Stimulated activated CD4-positive, alpha-beta T cell treated with anti-CD3 and anti-CD28 coated beads, TNF-alpha, amount 100 ng/mL, for 4 hours (primary cell): Measurements from ENCODE around the gene IRF8.

Experiments used
- DNase-seq, 3 experiments: peaks; one replicate each; pipeline ENCODE4 v3.0.0-alpha.2; 2020; ENCODE audit warnings: low read depth in 3 of 3

The IRF8 gene

DNA sequence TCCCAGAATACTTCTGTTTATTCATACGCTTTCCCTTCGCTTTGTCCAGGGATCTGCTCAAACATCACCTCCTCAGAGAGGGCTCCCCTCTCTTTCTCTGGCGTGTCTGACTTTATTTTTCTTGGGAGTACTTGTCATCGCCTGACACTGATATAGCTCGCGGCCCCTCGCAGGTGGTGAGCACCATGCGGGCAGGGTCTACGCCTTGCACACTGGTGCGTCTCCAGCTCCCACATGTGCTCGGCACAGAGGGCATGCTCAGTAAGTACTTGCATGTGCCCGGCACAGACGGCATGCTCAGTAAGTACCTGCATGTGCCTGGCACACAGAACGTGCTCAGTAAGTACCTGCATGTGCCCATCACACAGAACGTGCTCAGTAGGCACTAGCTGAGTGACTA is 57.5 kb downstream of the IRF8 start:
- no peak for DNase-seq

DNA sequence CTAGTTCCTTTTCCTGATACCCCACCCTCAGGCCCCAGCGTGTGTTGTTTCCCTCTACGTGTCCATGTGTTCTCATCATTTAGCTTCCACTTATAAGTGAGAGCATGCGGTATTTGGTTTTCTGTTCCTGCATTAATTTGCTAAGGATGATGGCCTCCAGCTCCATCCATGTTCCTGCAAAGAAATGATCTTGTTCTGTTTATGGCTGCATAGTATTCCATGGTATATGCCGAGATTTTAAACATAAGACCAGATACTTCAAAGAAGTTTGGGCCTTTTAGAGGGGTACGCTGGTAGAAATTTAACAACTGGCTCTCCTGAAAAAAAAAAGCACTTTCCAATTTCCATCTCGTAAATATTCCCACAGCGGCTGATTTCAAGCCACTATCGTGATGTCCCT is 59.8 kb downstream of the IRF8 start:
- no peak for DNase-seq

DNA sequence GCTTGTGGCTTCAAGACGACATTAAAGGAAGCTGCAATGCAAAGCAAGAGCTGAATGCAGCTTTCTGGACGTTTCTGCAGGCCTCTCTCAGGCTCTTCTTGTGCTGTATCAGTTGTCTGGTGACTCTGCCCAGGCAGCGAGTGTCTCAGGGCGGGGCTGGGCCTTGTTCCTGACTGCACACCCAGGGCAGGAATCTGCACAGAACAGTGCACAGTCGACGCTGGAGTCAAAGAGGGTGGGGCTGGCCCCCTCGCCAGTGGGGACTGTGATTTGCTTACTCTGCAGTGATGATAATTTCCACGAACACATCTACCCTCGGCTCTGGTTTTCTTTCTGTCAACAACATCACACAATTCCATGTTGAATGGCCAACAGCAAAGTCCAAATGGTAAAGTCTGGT is 60.7 kb downstream of the IRF8 start:
- DNase-seq = no peak

DNA sequence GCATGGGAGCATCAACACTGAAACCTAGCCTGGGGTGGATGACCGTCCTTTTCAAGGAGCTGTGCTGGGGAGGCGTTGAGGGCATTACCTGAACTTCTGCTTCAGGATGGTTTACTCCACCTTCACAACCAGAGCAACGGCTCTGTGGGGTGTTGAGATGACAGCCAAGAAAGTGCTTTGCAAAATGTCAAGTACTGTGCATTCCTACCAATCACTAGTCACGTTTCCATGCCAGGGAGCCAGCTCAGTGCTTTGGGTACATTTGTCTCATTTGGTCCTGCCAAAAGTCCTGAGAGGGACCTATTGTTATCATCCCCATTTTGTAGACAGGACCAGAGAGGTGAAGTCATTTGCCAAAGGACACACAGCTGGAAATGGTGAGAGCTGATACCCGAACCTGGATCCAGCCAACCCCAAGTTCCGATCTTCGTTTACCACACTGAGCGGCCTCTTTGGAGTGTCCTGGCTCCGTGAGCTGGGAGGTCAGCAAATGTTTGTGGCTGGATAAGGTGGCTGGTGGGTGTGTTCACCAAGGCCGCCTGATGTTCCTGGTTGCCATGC is 61.6 kb downstream of the IRF8 start:
- no peak for DNase-seq

DNA sequence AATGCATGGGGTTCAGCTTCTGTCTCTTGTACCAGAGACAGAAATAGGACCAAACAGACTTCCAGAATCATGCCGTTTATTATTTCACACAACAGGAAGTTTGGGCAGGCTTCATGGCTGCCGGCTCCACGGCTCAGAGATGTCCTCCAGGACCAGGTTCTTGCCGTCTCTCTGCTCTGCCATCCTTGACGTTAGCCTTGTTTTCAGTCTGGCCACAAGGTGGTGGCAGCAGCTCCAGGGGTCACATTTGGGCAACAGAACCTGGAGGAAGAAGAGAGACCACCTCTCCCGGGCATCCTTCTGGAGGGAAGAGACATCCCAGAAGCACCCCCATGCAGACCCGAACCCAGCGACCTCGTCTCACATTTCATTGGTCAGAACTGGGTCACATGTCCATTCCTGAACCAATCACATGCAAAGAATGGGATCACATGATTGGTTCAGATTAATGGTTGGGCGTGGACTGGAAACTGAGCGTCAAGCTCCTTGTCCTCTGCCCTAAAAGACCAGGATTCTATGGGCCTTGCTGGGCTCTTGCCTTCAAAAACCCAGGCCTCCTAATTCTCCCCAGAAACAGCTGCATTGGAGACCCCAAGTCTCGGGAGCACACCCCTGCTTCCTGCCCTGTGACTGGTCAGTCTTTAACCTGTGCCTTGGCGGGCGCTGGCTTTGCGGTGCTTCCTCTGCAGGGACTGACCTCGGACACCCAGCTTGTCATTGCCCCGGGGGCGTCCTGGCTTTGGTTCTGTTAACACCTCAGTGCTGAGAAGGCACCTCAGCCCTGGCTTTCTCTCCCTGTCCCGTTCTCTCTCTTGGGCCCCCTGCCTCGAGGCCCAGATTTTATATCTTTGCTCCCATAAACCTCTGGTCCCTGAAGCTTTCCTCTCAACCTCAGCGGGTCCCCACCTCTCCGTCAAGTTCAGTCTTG is 63.3 kb downstream of the IRF8 start:
- DNase-seq = no peak

DNA sequence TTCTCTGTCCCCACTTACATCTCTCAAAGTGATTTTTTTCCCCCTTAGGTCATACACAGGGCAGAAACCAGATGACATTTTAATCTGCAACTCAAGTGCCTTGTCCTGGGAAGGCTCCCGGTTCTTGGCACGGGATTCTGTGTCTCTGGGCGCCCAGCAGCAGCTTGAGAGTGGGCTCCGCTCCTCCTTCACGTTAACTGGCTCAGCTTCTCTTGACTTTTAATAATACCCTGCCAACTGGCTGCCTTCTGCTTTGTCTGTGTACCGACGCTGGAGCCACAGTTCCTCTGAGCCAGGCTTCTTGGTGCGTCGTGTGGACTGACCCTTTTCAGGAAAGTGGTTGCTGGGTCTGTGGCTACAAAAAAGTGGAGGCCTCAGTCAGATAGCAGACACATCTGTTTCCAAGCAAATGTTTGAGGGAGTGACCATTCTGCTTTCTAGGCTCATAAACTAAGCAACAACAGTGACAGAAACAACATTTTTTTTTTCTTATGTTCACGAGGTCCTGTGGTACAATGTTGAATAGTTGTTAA is 64.9 kb downstream of the IRF8 start:
- no peak for DNase-seq

DNA sequence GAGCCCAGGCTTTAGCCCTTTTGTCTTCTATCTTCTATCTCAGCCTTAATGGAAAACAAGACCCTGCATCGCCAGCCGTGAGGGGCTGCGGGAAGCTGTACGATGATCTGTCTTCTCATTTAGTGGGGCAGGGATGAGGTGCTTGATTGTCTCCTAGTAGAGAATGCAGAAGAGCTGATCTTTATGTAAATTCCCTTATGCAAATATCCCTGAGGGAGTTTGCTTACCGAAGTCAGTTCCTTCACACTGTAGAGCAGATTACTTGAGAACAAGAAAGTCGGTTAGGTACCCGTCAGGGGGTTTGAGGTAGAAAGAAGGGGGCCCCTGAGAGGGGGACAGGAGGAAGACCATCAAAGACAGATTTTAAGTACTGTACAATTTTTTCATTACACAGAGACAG is 66.2 kb downstream of the IRF8 start:
- DNase-seq = no peak

DNA sequence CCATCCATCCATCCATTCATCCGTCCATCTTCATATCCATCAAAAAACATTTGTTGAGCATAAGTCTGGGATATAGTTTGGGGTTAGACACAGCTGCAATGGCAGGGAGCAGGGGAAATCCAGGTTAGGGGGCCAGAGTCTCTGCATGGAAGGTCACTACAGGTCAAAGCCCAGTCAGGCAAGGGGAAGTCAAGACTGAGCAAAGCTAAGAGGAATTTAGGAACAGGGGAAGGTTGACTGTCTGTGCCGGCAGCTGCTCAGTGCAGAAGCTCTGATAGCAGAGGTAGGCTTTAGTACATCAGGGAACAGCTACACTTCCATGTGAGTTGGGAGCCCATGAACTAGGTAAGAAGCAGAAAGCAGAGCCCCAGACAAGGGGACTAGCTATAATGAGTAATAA is 68.1 kb downstream of the IRF8 start:
- DNase-seq = no peak

DNA sequence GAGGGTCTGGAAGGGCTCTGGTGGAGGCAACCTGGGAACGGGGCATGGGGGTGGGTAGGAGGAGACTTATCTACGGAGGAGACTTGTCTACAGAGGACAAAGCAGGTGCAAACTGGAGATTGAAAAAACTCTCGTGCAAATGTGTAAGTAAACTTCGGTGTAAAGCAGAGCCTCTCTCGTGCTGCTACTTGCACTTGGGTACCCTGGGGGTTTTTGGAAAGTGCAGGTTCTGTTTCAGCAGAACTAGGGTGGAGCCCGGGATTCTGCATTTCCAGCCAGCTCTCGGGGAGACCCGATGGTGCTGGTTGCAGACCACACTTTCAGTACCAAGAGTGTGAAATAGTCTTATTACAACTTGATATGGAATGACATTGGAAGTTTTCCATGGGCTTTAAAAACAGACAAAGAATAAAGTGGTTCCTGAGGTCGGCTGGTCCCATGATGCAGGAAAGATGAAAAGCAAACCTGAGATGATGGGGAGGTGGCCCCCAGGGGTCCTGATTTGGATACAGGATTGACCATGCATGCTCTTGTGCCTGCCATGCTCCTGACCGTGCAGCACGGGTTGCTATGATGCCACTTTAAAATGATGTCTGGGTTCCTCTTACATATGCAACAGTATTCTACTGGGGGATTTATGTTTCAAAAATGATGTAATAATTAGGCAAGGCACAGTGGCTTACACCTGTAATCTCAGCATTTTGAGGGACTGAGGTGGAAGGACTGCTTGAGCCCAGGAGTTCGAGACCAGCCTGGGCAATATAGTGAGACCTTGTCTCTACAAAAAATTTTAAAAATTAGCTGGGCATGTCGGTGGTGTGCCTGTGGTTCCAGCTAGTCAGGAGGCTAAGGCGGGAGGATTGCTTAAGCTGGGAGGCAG is 69.3 kb downstream of the IRF8 start:
- DNase-seq = no peak

DNA sequence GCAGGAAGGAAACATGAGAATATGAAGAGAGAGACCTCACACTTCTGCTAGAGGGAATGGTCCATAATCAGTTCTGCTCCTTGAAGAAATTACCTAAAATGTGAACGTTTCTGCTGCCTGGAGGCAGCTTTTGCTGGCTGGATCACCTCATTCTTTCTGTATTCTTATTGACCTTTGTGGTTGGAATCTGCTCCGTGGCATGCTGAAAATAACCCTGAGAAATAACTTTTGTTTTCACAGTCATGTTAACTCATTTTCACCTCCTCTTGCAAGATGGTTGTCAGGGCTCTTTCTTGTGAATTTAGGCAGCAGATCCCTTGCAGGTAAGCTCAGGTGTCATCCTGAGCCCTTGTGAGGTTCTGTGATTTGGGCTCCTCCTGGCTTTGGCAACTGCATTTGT is 70.2 kb downstream of the IRF8 start:
- DNase-seq = no peak

DNA sequence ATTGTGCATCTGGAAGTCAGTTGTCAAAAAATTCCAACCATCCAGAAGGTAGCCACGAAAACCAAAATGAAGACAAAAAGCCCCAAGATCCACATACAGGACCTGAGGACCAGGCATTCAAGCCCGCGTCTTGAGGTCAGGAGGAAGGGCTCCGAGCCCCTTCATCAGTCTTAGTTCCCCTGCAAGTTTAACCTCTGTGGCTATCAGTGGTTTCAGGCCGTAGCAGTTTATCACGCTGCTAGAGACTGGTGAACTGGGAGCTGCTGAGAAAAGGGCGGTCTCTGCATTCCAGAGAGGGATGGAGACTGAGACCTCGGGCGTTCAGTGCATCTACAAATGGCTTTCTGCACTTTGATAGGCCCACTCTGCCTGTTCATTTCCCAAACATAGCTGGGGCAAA is 70.6 kb downstream of the IRF8 start:
- DNase-seq = no peak

DNA sequence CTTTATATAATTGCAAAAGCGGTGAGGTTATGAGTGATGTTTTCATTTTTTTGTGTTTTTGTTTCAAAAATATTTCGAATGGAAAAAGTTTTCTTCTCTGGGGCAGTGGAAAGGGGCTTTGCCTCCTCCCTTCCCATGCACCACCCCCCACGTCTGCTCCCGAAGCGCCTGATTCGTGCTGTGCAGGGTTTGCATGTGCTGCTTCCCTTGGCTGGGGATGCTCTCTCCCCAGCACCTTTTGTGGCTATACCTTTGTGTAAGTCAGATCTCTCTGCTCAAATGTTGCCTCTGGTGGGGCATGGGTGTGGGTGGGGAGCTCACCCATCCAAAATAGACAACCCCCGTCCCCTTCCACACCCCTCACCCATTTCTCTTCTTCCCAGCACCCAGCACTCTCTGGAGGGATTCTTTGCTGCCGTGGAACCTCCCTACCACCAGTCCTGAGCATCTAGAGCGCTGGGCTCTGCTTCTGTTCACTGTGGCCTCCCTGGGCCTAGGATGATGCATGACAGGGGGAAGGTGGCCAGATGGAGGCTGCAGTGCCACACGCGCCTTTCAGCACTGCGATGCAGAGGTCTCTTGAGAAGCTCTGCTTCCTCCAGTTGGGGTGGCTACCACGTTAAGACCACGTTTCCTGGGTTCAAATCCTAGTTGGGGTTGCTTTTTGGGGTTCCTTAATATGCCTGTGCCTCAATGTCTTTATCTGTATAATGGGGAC is 71.2 kb downstream of the IRF8 start:
- DNase-seq = no peak

DNA sequence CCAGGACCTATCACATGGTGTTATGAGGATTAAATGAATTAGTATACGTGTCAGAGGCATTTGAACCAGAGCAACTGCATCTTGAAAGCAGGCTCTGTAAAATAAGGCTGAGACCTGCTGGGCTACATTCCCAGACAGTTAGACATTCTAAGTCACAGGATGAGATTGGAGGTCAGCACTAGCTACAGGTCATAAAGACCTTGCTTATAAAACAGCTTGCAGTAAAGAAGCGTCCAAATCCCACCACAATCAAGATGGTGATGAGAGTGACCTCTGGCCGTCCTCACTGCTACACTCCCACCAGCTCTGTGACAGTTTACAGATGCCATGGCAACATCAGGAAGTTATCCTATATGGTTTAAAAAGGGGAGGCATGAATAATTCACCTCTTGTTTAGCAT is 71.8 kb downstream of the IRF8 start:
- no peak for DNase-seq
